ENCODE measurements around the gene PINLYP. TPM values are rescaled to one million over a fixed set of nuclear protein-coding genes. Genes with fewer than 3 reads are reported as not detected.
"Not testable (repeated sequence)": the region's sequence is repeated elsewhere in the genome, so short reads cannot be mapped to it uniquely, and the experiment has no call there.

Gene PINLYP
- total RNA-seq, 4 donors from 2014 or later = 7.5 to 45.7 (median 21.6) TPM

DNA sequence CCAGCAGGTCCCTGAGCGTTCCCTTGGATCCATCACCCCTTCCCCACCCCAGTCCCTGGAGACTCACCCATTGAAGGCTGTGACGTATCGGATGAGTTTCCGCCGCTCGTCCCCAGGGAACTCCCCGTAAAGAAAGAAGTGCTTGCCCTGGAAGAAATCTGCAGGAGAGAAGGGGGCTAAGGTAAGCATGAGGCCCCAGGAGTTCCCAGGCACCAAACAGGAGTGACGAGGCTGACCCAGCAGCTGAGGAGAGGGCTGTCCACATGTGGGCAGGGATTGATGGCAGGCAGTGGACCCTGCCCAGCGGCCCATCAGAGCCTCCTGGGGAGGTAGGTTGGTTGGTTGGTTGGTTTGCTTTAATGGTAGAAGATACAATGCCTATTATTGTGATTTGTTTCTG is 31.5 kb upstream of the PINLYP start:
- no peaks in the 10 kb centered on the region for H3K4me1 ChIP-seq
- TF ChIP-seq EP300 (IDR thresholded peaks at IDR 0.05) (no peak), POLR2A (IDR thresholded peaks at IDR 0.05) (no peak)
- TF ChIP-seq, protein P1, sequence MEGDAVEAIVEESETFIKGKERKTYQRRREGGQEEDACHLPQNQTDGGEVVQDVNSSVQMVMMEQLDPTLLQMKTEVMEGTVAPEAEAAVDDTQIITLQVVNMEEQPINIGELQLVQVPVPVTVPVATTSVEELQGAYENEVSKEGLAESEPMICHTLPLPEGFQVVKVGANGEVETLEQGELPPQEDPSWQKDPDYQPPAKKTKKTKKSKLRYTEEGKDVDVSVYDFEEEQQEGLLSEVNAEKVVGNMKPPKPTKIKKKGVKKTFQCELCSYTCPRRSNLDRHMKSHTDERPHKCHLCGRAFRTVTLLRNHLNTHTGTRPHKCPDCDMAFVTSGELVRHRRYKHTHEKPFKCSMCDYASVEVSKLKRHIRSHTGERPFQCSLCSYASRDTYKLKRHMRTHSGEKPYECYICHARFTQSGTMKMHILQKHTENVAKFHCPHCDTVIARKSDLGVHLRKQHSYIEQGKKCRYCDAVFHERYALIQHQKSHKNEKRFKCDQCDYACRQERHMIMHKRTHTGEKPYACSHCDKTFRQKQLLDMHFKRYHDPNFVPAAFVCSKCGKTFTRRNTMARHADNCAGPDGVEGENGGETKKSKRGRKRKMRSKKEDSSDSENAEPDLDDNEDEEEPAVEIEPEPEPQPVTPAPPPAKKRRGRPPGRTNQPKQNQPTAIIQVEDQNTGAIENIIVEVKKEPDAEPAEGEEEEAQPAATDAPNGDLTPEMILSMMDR (IDR thresholded peaks at IDR 0.05) = no peak
- H3K4me3 ChIP-seq = no peak overlapping the region
- no peaks in the 10 kb centered on the region for H3K27me3 ChIP-seq
- 88 to 92% methylated on average over 9 of the region's 9 CpGs for WGBS, 2 donors
- H3K27ac ChIP-seq = no peak overlapping the region
- peaks cover 0 to 5% (median 0%) of the 10 kb centered on the region in 4 donors for H3K9me3 ChIP-seq
- H3K36me3 ChIP-seq = peaks cover 0 to 89% (median 0%) of the 10 kb centered on the region in 3 donors
- DNase-seq (ENCODE audit: low spot score in 2 of 2) = no peak

DNA sequence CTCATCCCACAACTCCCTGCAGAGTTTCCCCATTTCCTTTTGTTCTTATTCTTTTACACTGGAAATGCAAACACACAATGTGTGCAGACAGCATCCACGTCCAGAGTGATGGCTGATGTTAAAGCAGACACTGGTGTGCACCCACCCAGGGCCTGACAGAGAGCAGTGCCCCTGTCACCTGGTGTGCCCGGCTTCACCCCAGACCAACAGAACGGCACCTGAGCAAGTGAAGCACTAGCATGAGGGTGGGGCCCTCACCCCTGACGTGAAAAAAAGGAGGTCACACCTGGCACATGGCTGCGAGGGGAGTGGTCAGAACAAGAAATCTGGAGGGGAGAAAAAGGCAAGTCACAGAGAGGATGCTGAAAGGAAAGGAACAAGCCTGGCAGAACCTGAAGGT is 30.3 kb upstream of the PINLYP start:
- 80 to 86% methylated on average over 5 of the region's 5 CpGs for whole genome bisulfite sequencing, 2 donors
- Histone ChIP-seq H3K27me3 (no peaks in the 10 kb centered on the region), H3K4me1 (no peaks in the 10 kb centered on the region), H3K27ac (no peak overlapping the region), H3K36me3 (peaks cover 0 to 89% (median 0%) of the 10 kb centered on the region in 3 donors), H3K9me3 (no peaks in the 10 kb centered on the region), H3K4me3 (no peak overlapping the region)
- DNase-seq (ENCODE audit: low spot score in 2 of 2) = no peak
- TF ChIP-seq, protein P1 (IDR thresholded peaks at IDR 0.05) = no peak
- TF ChIP-seq POLR2A (IDR thresholded peaks at IDR 0.05) = no peak
- no peak for TF ChIP-seq EP300 (IDR thresholded peaks at IDR 0.05)

DNA sequence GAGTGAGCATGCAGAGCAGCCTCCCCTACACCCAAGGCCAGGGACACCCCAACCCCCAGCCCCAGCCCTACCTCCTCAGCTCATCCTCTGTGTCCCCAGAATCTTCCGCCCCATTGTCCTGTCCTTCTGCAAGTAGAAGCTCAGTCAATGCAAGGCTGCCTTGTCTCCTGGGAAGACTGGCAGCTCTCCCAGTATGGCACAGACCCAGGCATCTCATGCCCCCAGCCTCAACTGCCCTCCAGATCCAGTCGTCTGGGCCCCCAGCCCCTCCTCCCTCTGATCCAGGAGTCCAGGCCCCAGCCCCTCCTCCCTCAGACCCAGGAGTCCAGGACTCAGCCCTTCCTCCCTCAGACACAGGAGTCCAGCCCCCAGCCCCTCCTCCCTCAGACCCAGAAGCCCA is 29.6 kb upstream of the PINLYP start:
- no peaks in the 10 kb centered on the region for H3K4me1 ChIP-seq
- 58 to 67% methylated on average over 2 of the region's 2 CpGs for WGBS, 2 donors
- no peaks in the 10 kb centered on the region for H3K27me3 ChIP-seq
- peaks cover 0 to 89% (median under 1%) of the 10 kb centered on the region in 3 donors for H3K36me3 ChIP-seq
- no peak for DNase-seq (ENCODE audit: low spot score in 2 of 2)
- H3K9me3 ChIP-seq = no peaks in the 10 kb centered on the region
- no peak overlapping the region for H3K4me3 ChIP-seq
- H3K27ac ChIP-seq = no peak overlapping the region
- TF ChIP-seq, protein P1 (IDR thresholded peaks at IDR 0.05) = no peak
- TF ChIP-seq POLR2A (IDR thresholded peaks at IDR 0.05) = no peak
- no peak for TF ChIP-seq EP300 (IDR thresholded peaks at IDR 0.05)

DNA sequence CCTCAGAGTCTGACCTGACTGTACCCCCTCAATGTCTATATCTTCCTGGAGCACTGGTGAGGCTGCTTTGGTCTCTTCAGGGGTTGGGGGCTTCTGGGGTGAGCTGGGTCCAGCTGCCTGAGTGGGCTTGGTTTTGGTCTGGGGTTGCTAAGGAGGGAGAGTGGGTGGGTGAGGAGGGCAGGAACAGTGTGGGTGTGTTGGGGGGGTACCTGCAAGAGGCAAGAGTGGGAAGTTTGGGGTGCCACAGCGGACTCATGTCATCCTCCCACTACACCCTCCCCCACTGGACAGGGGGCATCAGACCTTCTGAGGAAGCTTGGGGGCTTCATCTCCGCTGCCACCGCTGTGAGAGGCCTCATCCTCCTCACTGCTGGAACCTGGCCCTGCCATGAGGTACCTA is 29.0 kb upstream of the PINLYP start:
- no peak for DNase-seq (ENCODE audit: low spot score in 2 of 2)
- peaks cover 0 to 89% (median 6%) of the 10 kb centered on the region in 3 donors for H3K36me3 ChIP-seq

DNA sequence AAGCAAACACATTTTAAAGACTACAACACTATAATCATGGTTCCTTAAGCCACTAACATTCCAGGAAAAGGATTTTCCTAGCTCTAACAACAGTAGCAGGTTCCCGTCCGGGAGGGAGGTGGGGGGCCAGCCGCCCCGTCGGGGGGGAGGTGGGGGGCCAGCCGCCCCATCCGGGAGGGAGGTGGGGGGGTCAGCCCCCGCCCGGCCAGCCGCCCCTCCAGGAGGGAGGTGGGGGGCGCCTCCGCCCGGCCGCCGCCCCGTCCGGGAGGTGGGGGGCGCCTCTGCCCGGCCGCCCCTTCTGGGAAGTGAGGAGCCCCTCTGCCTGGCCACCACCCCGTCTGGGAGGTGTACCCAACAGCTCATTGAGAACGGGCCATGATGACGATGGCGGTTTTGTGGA is 27.7 kb upstream of the PINLYP start:
- not testable (repeated sequence) for H3K4me1 ChIP-seq; H3K27ac ChIP-seq; DNase-seq (ENCODE audit: low spot score in 2 of 2); H3K27me3 ChIP-seq; H3K4me3 ChIP-seq; H3K9me3 ChIP-seq
- peaks cover 0 to 89% (median 17%) of the 10 kb centered on the region in 3 donors for H3K36me3 ChIP-seq
- 71 to 87% methylated on average over 4 to 7 of the region's 24 CpGs for WGBS, 2 donors

More for the DNA sequence above, 29.0 kb upstream of the PINLYP start:
- TF ChIP-seq EP300 (IDR thresholded peaks at IDR 0.05) (no peak), POLR2A (IDR thresholded peaks at IDR 0.05) (no peak)
- TF ChIP-seq, protein P1 (IDR thresholded peaks at IDR 0.05) = no peak
- Histone ChIP-seq H3K9me3 (no peaks in the 10 kb centered on the region), H3K27ac (no peak overlapping the region), H3K27me3 (no peaks in the 10 kb centered on the region), H3K4me3 (no peak overlapping the region), H3K4me1 (no peaks in the 10 kb centered on the region)
- 97 to 100% methylated on average over 2 to 3 of the region's 3 CpGs for WGBS, 2 donors

DNA sequence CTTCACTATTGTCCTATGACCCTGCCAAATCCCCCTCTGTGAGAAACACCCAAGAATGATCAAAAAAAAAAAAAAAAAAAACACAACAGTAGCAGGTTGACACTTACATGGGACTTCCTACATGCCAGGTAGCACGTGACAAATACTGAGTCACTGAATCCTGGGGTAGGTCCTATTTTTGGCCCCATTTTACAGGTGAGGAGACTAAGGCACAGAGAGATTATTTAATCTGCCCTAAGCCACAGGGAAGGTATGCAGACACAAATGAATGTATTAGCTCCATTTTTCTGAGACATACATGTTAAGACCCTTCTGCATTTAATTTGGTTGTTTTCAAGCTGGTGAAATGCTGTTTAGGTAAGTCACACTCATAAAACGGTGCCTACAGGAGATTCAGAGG is 26.9 kb upstream of the PINLYP start:
- WGBS, 2 donors = 76 to 87% methylated on average over 2 of the region's 2 CpGs
- peaks cover 0 to 89% (median 17%) of the 10 kb centered on the region in 3 donors for H3K36me3 ChIP-seq

More for the DNA sequence above, 26.9 kb upstream of the PINLYP start:
- TF ChIP-seq, protein P1 (IDR thresholded peaks at IDR 0.05) = no peak
- no peak for TF ChIP-seq POLR2A (IDR thresholded peaks at IDR 0.05)
- no peak for TF ChIP-seq EP300 (IDR thresholded peaks at IDR 0.05)
- Histone ChIP-seq H3K27me3 (no peaks in the 10 kb centered on the region), H3K9me3 (no peaks in the 10 kb centered on the region), H3K27ac (no peak overlapping the region), H3K4me3 (no peak overlapping the region), H3K4me1 (no peaks in the 10 kb centered on the region)
- no peak for DNase-seq (ENCODE audit: low spot score in 2 of 2)

Data from tibial nerve (tissue), 4 donors.